Right hindlimb (tissue), 1 donor: ENCODE data around the gene SPATS2.

Experiments used
- DNase-seq: peaks from one replicate; pipeline ENCODE4 v3.0.0-alpha.2; 2018

Gene SPATS2

DNA sequence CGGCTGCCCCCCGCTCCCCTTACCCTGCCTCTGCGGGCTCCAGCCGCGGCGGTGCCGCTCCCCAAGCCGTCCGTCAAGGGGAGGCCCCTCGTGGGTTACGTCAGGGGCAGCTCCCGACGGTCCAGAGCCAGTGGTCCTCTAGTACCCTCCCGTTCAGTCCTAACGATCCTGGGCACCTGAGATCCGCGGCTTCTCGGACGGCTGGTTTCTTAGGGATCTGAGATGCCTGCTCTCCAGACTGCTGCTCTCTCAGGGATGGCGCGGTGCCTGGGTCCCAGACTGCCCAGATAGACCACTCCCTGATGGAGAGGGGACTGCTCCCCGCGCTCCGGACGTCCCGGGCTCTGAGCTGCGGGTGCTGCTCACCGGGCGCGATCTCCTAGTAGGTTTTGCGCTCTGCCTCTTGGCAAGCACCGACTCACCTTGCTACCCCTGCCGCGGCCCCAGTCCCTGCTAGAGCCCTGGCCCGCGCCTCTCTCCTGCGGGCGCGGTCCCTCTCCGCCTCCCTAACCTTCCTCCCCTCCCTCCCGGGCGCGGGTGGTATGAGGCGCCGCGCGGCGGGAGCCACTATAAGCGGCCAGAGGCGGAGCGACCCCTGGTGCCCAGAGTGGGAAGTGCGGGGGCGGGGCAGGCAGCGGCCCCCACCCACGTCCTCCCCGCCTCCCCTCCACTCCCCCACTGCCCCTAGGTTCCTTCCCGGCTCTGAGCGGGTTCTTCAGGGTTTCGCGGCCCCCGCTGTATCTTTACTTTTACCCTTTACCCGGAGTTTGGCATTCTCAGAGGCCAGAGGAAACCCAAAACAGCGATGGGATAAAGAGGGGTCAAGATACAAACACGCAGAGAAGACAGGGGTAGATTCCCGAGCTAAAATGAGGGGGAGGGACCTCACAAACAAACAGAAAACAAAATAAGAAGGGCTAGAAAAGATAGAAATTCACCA, 30.3 kb upstream of the SPATS2 start, which contains the start of gene C1QL4:
C1QL4 (minus strand) TSS at position 544 of the 940 bp plus-strand sequence. CDS start 711 bp downstream, outside the sequence.
- peak; percentile 89 for DNase-seq

DNA sequence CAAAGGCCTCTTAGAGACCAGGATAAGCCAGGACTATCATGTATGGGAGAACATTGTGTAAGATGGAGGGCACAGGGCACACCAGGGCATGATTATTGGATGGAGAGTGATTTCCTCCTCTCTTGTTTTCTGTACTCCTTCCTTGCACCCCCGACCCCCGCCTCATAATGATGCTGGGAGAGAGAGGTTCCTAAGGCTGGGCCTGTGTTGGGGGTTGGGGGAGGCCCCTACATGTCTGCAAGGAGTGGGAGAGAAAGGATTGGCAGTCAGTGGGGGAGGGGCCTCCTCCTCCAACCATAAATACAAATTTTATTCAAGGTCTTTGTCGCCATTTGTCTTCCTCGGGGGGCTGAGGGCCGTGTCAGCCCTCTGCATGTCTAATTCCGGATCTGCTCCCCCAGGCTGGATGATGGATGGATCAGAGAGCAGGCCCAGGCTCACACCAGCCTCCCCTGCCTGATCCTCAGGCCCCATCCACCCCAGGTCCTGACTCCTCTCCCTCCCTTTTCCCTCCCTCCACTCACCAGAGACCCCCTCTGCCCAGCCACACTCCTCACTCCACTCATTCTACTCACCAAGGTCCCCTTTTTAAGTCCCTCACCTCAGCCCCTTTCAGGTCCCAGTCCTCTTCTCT, 28.3 kb upstream of the SPATS2 start:
- DNase-seq, result no peak

DNA sequence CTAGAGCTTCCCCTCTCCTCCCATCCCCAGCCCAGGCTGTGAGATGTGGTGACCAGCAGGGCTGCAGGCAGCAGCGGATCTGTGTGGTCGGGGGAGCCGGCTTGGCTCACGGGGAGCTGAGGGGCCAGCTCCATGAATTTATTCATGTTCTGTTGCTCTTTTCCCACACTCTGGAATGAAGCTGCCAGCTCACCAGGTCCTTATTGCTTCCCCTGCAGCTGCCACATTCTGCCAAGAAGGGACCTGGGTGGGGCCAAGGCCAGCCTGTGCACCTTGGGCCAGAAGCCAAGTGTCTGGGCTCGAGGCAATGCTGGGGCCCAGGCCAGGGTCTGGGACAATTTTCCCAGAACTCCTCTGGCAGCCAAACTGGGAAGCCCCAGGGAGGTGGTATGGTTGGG, 27.8 kb upstream of the SPATS2 start:
- DNase-seq, result no peak

DNA sequence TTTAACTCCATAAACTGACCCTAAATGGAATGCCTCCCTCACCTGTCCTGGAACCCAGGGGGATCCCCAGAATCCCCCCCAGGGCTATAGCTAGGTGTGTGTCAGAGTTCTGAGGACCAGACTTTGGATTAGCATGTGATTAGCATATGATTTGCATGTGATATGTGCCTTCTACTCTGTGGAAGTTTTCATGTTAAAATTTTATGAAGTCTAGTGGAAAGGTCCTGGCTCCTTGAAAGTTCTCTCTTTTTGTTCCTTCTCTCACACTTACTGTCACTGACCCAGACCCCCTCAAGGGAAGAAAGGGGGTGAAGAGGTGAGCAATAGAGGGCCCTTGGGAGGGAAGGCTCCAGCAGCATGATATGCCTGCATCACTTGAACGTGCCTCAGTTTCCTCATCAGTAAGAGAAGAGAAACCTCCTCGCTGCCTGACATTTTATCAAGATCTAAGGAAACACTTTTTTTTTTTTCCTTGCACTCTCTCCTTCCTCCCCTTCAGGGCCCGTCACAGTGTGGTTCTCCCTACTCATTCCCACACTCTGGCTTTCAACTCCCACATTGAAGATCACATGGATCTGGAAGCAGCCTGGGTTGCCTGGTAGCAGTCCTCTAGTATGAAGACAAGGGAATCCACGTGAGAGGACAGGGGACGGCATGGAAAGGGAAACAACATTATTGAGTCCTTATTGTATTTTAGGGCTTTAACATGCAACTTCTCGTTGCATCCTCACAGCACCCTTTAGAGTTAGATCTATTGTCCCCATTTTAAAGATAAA, 27.0 kb upstream of the SPATS2 start:
- no peak for DNase-seq

GRCh38 chr12:49340971-49341776, 26.1 kb upstream of the SPATS2 start:
- DNase-seq, result no peak

GRCh38 chr12:49341777-49342065, 25.5 kb upstream of the SPATS2 start:
- DNase-seq, result no peak

GRCh38 chr12:49342066-49342913, 25.0 kb upstream of the SPATS2 start:
- peak; percentile 77 for DNase-seq

- peak; percentile 57 for DNase-seq
These were observed 24.1 kb upstream of the SPATS2 start for GRCh38 chr12:49342914-49343731.

DNA sequence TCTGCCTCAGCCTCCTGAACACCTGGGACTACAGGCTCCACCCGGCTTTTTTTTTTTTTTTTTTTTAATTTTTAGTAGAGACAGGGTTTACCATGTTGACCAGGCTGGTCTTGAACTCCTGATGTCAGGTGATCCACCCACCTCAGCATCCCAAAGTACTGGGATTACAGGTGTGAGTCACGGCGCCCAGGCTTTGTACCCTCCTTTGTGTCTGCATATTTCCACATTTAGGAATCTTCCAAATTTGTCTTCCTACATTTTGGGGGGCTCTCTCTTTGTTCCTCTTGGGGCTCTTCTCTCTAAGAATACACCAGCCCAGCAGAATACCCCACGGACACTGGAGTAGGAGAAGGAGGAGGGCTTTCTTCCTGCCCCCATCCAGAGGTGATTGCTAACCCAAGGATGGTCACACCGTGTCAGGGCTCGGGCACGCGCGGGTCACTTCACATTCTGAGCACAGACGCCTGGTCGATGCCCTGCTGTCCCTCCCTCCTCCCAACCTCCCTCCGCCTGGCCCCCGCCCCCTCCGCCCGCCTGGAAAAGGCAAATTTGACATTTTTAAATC, 22.7 kb upstream of the SPATS2 start:
- DNase-seq, result no peak

DNA sequence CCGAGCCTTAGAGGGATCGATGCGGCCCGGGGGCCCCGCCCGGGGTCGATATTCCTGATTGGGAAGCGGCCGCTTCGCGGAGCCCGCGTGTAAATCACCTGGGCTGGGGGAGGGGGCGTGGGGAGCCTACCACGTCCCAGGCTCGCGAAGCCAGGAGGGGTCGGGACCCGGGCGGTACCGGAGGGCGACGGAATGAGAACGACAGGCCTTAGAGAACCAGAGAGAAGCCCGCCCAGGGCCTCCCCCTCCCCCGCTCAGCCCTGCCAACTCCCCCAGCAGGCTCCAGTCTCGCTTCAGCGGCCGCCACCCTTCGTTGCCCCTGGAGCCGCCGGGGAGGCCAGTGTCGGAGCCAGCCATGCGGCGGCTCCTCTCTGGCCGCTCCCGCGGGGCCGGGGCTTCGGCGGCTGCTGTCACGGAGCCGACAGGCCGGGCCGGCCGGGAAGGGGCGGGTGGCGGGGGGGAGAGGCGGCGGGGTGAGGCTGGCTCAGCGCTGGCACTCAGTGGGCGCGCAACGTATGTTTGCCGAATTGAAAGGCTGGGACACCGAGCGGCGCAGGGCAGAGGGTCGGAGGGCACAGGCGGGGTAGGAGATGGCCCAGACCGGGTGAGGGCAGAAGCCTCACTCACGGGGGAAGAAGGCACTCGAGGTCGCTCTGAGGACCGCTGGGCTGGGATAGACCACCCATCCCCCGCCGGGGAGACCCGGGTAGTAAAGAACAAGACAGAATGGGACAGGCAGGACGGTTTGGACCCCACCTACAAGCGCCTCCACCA, 22.0 kb upstream of the SPATS2 start:
- peak; percentile 57 for DNase-seq

DNA sequence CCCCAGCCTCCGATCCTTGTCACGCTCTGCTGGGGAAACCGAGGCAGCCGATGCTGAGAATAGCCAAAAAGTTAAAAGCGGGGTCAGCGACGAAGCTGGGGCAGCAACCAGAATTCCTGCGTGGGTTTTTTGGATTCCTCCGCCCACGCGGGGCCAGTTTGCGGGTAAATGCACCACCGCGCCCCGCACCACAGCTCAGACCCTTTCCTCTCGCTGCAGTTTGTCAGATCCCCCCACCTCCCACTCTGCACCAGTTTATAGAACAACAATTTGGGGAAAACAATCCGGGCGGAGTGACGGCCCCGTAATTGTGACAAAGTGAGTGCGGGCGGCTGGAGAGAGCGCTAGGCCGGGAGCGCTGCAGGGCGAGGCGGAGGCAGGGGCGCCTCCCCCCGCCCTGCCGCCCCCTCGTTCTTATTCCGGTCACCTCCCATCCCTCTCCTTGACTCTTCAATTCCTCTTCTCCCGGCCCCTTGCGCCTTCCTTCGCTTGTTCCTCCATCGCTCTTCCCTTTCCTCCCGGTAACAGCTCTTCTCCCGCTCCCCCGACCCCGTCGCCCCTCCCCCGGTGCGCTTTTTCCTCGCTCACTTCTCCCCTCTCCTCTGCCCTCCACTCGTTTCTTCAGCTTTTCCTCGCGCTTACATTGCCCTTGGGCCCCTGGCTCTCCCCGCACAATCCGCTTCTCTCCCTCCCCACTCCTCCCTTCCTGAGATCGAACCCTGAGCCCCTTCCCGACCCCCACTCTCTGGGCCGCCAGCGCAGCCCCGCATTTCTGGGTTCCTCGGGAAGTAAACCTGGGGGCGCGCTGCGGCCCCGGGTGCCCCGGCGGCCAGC, 21.2 kb upstream of the SPATS2 start:
- no peak for DNase-seq

GRCh38 chr12:49346659-49347310, 20.5 kb upstream of the SPATS2 start, which contains the start of gene DNAJC22:
TSS of gene DNAJC22 (plus strand) at chr12:49346888. CDS start at chr12:49348873, 1,985 bp downstream.
- peak; percentile 41 for DNase-seq

DNA sequence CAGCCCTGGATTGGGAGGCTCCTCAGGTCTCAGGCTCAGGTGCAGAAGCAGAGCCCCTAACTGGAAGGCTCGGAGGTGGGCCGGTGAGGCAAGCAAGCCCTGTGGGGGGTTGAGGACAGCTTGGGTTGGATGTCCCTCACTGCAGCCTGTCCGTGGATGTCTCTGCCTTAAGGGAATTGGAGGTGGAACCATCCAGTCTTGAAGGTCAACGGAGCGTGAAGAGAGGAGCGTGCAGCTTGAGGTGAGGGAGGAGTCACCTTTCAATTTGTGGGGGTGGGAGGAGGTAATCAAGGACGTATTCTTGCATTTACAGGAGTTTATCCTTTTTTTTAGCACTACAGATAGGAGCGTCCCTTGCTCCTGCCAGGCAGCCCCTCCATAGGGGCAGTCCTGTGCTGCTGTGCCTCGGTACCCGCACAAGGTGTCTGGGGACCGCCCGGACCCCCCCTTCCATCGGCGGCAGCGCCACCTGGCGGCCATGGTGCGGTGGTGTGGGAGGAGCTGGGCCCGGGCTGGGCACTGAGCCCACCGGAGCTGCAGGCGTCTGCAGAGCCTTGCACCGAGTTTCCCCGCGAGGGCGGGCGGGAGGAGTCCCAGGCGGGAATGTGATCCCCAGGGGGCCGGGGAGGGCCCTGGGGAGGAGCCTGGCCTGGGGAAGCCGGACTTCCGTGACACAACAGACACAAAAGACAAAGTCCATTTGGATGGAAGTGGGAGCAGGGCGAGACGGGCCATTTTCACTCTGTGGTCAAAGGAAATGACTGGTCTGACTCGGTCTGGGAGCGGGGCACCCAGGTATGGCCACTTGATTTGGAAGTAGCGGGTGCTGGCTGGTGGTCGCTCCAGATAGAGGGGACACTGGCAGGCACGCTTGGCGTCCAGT, 19.7 kb upstream of the SPATS2 start:
- DNase-seq, result peak; percentile 77

GRCh38 chr12:49348781-49349180, 18.5 kb upstream of the SPATS2 start:
- no peak for DNase-seq

DNA sequence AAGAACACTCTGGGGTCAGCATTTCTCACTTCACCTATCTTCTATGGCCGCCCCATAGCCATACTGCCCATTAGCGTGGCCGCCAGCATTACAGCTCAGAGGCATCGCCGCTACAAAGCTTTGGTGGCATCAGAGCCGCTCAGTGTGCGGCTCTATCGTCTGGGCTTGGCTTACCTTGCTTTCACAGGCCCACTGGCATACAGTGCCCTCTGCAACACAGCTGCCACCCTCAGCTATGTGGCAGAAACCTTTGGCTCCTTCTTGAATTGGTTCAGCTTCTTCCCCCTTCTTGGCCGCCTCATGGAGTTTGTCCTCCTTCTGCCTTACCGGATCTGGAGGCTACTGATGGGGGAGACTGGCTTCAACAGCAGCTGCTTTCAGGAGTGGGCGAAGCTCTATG, 18.0 kb upstream of the SPATS2 start:
- DNase-seq, result no peak

DNA sequence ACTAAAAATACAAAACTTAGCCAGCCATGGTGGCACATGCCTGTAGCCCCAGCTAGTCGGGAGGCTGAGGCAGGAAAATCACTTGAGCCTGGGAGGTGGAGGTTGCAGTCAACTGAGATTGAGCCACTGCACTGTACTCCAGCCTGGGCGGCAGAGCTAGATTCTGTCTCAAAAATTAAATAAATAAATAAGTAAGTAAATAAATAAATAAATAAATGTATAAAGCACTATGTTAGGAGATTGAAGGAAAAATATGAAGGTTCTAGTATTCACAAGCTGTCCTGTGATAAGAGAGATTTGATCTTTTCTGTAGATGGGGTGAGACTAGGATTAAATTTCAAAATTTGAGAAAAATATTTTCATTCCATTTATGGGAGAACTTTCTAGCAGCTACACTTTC, 14.9 kb upstream of the SPATS2 start:
- no peak for DNase-seq

GRCh38 chr12:49355913-49356312, 11.3 kb upstream of the SPATS2 start:
- DNase-seq, result no peak
